Heart left ventricle (tissue), 16 donors: ENCODE data around the gene RABL6. TPM values are rescaled to one million over a fixed set of nuclear protein-coding genes. Genes with fewer than 3 reads are reported as not detected.
"Not testable (repeated sequence)": the region's sequence is repeated elsewhere in the genome, so short reads cannot be mapped to it uniquely, and the experiment has no call there.

ENCODE experiments used
- ATAC-seq, 4 donors: fragments of 200-7000 bp; cut with Tn5 transposase; one replicate each; pipeline ENCODE4 v1.9.1; 2020 to 2022; ENCODE audit warnings: moderate library complexity in 4 of 4, mild to moderate bottlenecking in 3 of 4, moderate number of reproducible peaks in 1 of 4
- DNase-seq, 5 donors: peaks; one replicate each; pipeline ENCODE4 v3.0.0-alpha.2; 2020
- H3K27ac ChIP-seq, 12 donors: fragments of 200-600 bp; sonication (generic) in 4 of 12; one replicate each; pipeline versions ENCODE4 v1.5.0 to v1.8.0; 2016 to 2022; ENCODE audit warnings: mild to moderate bottlenecking in 2 of 12
- H3K27me3 ChIP-seq, 9 donors: fragments of 200-600 bp; sonication (generic) in 2 of 9; one replicate each; pipeline versions ENCODE4 v1.5.1 to v1.8.0; 2016 to 2022; ENCODE audit warnings: mild to moderate bottlenecking in 3 of 9
- H3K36me3 ChIP-seq, 9 donors: fragments of 200-600 bp; sonication (generic) in 2 of 9; one replicate each; pipeline versions ENCODE4 v1.5.0 to v1.8.0; 2018 to 2022; ENCODE audit warnings: mild to moderate bottlenecking in 2 of 9
- H3K4me1 ChIP-seq, 12 donors: fragments of 200-600 bp; sonication (generic) in 4 of 12; one replicate each; pipeline versions ENCODE4 v1.5.0 to v1.8.0; 2016 to 2022; ENCODE audit warnings: mild to moderate bottlenecking in 3 of 12
- H3K4me3 ChIP-seq, 12 donors: fragments of 200-600 bp; sonication (generic) in 4 of 12; one replicate each; pipeline versions ENCODE4 v1.5.0 to v1.8.0; 2017 to 2022; ENCODE audit warnings: mild to moderate bottlenecking in 9 of 12, moderate library complexity in 4 of 12
- H3K9me3 ChIP-seq, 12 donors: fragments of 200-600 bp; sonication (generic) in 4 of 12; one replicate each; pipeline versions ENCODE4 v1.5.0 to v1.8.0; 2016 to 2022; ENCODE audit warnings: mild to moderate bottlenecking in 1 of 12
- POLR2A ChIP-seq, 2 donors: fragments of 450-650 bp; IDR thresholded peaks; one replicate each; pipeline ENCODE4 v1.6.1; 2017; ENCODE audit warnings: antibody characterized with exemption in 2 of 2, mild to moderate bottlenecking in 2 of 2, moderate library complexity in 2 of 2
- WGBS, 4 donors: extraction: QIAGEN DNeasy Blood & Tissue Kit in 2 of 4; methylation state at CpG; one replicate each; pipeline versions ENCODE4 v1.1.5 to v1.1.7; 2013 to 2018; 5-methylcytosine and 5-hydroxymethylcytosine counted together
- intact Hi-C, 10 donors: fragments of 100-400 bp; cut with DNase I; formaldehyde crosslinking; loops; one replicate each; pipeline versions ENCODE4 v1.11.1 to v1.14.2; 2022
- polyA plus RNA-seq, 2 donors: library from polyadenylated mRNA; stranded (reverse); fragments of 200-250 nt; gene quantifications; one replicate each; pipeline ENCODE4 v1.2.3, GENCODE V29; 2013
- total RNA-seq, 9 donors: library from RNA; depleted of rRNA in 2 of 9; stranded (reverse); fragments of >200 nt in 2 of 9; fragmentation: NEBNext Ultra II Directional in 3 of 9; extraction: Animal tissue kit (Norgen Biotek cat#: 25700) in 3 of 9; gene quantifications; one replicate each; pipeline versions ENCODE4 v1.1.0 to v1.2.4, GENCODE V29; 2016 to 2023
- TF ChIP-seq, protein P1 (sequence below), 12 donors: fragments of 200-600 bp; sonication (generic) in 4 of 12; IDR thresholded peaks; one replicate each; pipeline versions ENCODE4 v1.5.0 to v1.8.0; 2018 to 2022; ENCODE audit warnings: antibody characterized with exemption in 12 of 12, mild to moderate bottlenecking in 5 of 12
- donor health status: ischemic (EF 13 %, LVEDD 7.1; RV severe dilation, severe dysfunction).
- donor health status: healthy with polysubstance abuse.
- donor health status: DM: no; HTN: yes; CAD: no.
- donor health status: DM: no; HTN: no; CAD: no.
- donor health status: ischemic (EF 25% LVEDD 6.9; RV normal size, moderate dysfunction).
- donor health status: ischemic (EF 25% LVEDD 5.7; RV mildly dilated, moderate dysfunction).
- donor health status: healthy.
- donor health status: DM: yes; HTN: yes; CAD: no.
- donor health status: ischemic (EF 35%, LVEDD 5.7; RV mildly dilated, moderate dysfunction).
- donor health status: nonischemic (EF 11% LVEDD 7.7; RV severe dilation, severe dysfunction).
- donor health status: DM: yes; HTN: yes; CAD: no.
- donor health status: PGD.
- donor health status: ischemic (EF 29% LVEDD 5.4; RV normal size, mild dysfunction).
- donor health status: nonischemic (EF 23%, LVEDD 6.1; RV moderate dilation, normal function).

Gene RABL6
- total and polyA plus RNA-seq, 11 donors: 59.4 to 90.8 (median 71.6) TPM

GRCh38 chr9:136779808-136780207, 27.9 kb upstream of the RABL6 start:
- intact Hi-C loops: loop anchor here in 3 of 10 donors (10.0 kb wide), 3 partner anchors 285 to 455 kb away; partner anchors contain the start of genes CYSRT1 (in 1 of the 3), RNF208 (in 1 of the 3), RNF224 (in 1 of the 3) and SLC34A3 (in 1 of the 3)
- Histone ChIP-seq H3K4me1 (no peaks in the 10 kb centered on the region), H3K27me3 (no peaks in the 10 kb centered on the region), H3K4me3 (no peak overlapping the region), H3K36me3 (no peaks in the 10 kb centered on the region), H3K27ac (no peak overlapping the region), H3K9me3 (no peaks in the 10 kb centered on the region)
- no peak for TF ChIP-seq POLR2A (IDR thresholded peaks at IDR 0.05)
- TF ChIP-seq, protein P1, sequence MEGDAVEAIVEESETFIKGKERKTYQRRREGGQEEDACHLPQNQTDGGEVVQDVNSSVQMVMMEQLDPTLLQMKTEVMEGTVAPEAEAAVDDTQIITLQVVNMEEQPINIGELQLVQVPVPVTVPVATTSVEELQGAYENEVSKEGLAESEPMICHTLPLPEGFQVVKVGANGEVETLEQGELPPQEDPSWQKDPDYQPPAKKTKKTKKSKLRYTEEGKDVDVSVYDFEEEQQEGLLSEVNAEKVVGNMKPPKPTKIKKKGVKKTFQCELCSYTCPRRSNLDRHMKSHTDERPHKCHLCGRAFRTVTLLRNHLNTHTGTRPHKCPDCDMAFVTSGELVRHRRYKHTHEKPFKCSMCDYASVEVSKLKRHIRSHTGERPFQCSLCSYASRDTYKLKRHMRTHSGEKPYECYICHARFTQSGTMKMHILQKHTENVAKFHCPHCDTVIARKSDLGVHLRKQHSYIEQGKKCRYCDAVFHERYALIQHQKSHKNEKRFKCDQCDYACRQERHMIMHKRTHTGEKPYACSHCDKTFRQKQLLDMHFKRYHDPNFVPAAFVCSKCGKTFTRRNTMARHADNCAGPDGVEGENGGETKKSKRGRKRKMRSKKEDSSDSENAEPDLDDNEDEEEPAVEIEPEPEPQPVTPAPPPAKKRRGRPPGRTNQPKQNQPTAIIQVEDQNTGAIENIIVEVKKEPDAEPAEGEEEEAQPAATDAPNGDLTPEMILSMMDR (IDR thresholded peaks at IDR 0.05): no peak
- no peak for ATAC-seq
- no peak for DNase-seq
- 61 to 73% (median 69%) methylated on average over 5 of the region's 5 CpGs for WGBS, 4 donors

- H3K4me1 ChIP-seq: peaks cover 0 to 1% (median 0%) of the 10 kb centered on the region in 12 donors
- WGBS, 4 donors: 96 to 97% (median 96%) methylated on average over 3 of the region's 3 CpGs
- H3K27ac ChIP-seq: no peak overlapping the region
- no peaks in the 10 kb centered on the region for H3K27me3 ChIP-seq
- no peak for ATAC-seq
- TF ChIP-seq POLR2A (IDR thresholded peaks at IDR 0.05): no peak
- TF ChIP-seq, protein P1 (IDR thresholded peaks at IDR 0.05): no peak
- intact Hi-C loops: loop anchor here in 3 of 10 donors (10.0 kb wide), 3 partner anchors 282 to 452 kb away; partner anchors contain the start of genes CYSRT1 (in 1 of the 3), RNF208 (in 1 of the 3), RNF224 (in 1 of the 3) and SLC34A3 (in 1 of the 3)
- no peaks in the 10 kb centered on the region for H3K36me3 ChIP-seq
- H3K4me3 ChIP-seq: no peak overlapping the region
- no peak for DNase-seq
- H3K9me3 ChIP-seq: no peaks in the 10 kb centered on the region
Measured at GRCh38 chr9:136782452-136782851, 25.3 kb upstream of the RABL6 start.

GRCh38 chr9:136784249-136784996, 23.3 kb upstream of the RABL6 start:
- TF ChIP-seq, protein P1 (IDR thresholded peaks at IDR 0.05): peak in 11 of 12 donors; percentile 25 to 59 (median 45)
- TF ChIP-seq POLR2A (IDR thresholded peaks at IDR 0.05): no peak
- no peak for DNase-seq
- ATAC-seq: no peak
- Histone ChIP-seq H3K4me1 (peaks cover 0 to 14% (median 0%) of the 10 kb centered on the region in 12 donors), H3K9me3 (no peaks in the 10 kb centered on the region), H3K27me3 (no peaks in the 10 kb centered on the region), H3K27ac (no peak overlapping the region), H3K36me3 (no peaks in the 10 kb centered on the region), H3K4me3 (no peak overlapping the region)
- intact Hi-C loops: loop anchor here in 3 of 10 donors (10.0 kb wide), 3 partner anchors 280 to 450 kb away; partner anchors contain the start of genes CYSRT1 (in 1 of the 3), RNF208 (in 1 of the 3), RNF224 (in 1 of the 3) and SLC34A3 (in 1 of the 3)
- 56 to 65% (median 60%) methylated on average over 9 of the region's 9 CpGs for WGBS, 4 donors

- WGBS, 4 donors: 77 to 87% (median 83%) methylated on average over 6 of the region's 6 CpGs
- no peak for TF ChIP-seq POLR2A (IDR thresholded peaks at IDR 0.05)
- TF ChIP-seq, protein P1 (IDR thresholded peaks at IDR 0.05): no peak
Measured at GRCh38 chr9:136784997-136785361, 22.8 kb upstream of the RABL6 start.

GRCh38 chr9:136785565-136786355, 22.0 kb upstream of the RABL6 start:
- not testable (repeated sequence) for H3K27ac ChIP-seq, H3K27me3 ChIP-seq, H3K36me3 ChIP-seq, DNase-seq, ATAC-seq, H3K9me3 ChIP-seq, H3K4me3 ChIP-seq
- intact Hi-C loops: loop anchor here in 8 of 10 donors (2.0 to 10.0 kb wide), 6 partner anchors 249 to 449 kb away; partner anchors contain the start of genes CYSRT1 (in 2 of the 8), RNF224 (in 2 of the 8), RNF208 (in 1 of the 8) and SLC34A3 (in 1 of the 8)
- H3K4me1 ChIP-seq: peaks cover 0 to 23% (median 9%) of the 10 kb centered on the region in 12 donors
- 86 to 92% (median 89%) methylated on average over 18 to 23 of the region's 23 CpGs for WGBS, 4 donors

More at GRCh38 chr9:136784997-136785361, 22.8 kb upstream of the RABL6 start:
- DNase-seq (no peak), ATAC-seq (no peak)
- Histone ChIP-seq H3K27ac (no peak overlapping the region), H3K27me3 (no peaks in the 10 kb centered on the region), H3K4me3 (no peak overlapping the region), H3K9me3 (no peaks in the 10 kb centered on the region), H3K4me1 (peaks cover 0 to 16% (median 2%) of the 10 kb centered on the region in 12 donors), H3K36me3 (no peaks in the 10 kb centered on the region)
- intact Hi-C loops: loop anchor here in 4 of 10 donors (5.0 to 10.0 kb wide), 5 partner anchors 280 to 450 kb away; partner anchors contain the start of genes CYSRT1 (in 2 of the 4), RNF224 (in 2 of the 4), RNF208 (in 1 of the 4) and SLC34A3 (in 1 of the 4)
